Erythroblast (primary cell): ENCODE measurements around the gene FLT3.
A peak's percentile ranks its signal among the peaks of the same experiment; 100 is the strongest.
"Not testable (repeated sequence)": the region's sequence is repeated elsewhere in the genome, so short reads cannot be mapped to it uniquely, and the experiment has no call there.

ENCODE experiments used
- DNase-seq, 2 experiments: peaks; one replicate each; lab custom pipeline; 2025; lab: John Stamatoyannopoulos, UW
- GATA1 ChIP-seq: IDR thresholded peaks from 2 replicates; pipeline ENCODE4 v1.6.1; 2011; ENCODE audit warnings: low read depth, mild to moderate bottlenecking, control low read depth, low read length, moderate library complexity
- POLR2A ChIP-seq: IDR thresholded peaks from 2 replicates; pipeline ENCODE4 v1.6.1; 2011; ENCODE audit warnings: mild to moderate bottlenecking, low read length

The FLT3 gene

DNA sequence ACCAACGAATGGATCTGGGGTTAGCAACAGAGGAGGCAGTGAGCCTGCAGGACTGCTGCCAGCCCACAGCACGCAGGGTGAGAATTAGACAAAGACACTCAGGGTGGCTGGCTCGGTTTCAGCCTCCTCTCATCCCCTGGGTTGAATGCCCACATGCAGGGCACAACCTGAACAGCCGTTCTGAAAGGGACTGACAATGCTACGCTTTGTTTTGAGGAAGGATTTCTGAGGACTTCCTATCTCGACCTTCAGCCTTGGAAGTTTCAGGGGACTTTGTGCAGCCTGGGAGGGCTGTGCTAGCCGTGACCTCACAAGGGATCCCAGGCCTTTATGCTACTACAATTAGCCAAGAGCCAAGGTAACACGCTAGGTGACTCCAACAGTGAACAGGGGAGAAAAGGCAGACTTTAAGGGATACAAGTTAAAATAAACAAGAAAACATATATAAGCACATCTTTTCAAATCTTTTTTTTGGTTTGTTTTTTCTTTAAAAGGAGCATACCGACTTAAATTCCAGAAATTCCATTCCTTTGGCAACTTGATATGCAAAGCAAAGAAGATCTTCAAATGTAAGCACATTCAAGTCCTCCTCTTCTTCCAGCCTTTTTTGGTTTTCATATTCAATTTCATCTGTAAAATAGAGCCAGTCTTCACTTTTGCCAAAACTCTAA, 77.4 kb downstream of the FLT3 start:
- no peak for DNase-seq
- TF ChIP-seq POLR2A (no peak), GATA1 (no peak)

DNA sequence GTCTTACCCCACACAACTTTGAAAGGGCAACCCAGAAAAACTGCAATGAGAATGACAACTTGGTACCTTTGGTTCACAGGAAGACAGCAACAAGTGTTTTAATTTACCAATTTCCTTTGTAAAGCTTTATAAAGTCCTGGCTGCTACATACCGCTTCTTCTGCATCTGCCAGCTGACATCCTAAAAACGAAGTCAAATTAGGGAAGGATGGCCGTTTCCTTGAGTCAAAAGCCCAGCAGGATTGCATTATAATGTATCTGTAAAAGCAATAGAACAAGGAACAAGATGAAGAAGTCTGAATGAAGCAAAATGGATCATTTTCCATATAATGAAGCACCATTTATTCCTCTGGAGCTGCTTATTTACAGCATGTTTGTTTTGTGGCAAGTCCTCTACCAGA, 86.1 kb downstream of the FLT3 start:
- TF ChIP-seq GATA1 (no peak), POLR2A (no peak)
- no peak for DNase-seq

DNA sequence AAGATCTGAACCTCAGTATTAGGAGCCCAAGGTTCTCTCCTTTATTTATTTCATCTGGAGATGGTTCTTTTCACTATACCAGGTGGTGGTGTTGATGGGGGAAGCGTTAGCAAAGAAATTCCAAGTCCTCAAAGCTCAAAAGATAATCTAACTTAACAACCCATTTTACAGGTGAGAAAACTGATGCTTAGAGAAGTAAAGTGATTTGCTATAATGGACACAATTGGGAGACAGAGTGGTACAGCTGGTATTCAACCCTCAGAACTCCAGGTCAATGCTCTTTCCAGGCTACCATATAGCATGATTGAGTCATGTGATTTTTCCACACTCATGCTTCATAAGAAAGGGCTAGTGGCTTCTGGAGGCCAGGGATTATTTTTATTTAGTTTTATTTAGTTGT, 86.9 kb downstream of the FLT3 start:
- TF ChIP-seq GATA1 = no peak
- TF ChIP-seq POLR2A = no peak
- no peak for DNase-seq

DNA sequence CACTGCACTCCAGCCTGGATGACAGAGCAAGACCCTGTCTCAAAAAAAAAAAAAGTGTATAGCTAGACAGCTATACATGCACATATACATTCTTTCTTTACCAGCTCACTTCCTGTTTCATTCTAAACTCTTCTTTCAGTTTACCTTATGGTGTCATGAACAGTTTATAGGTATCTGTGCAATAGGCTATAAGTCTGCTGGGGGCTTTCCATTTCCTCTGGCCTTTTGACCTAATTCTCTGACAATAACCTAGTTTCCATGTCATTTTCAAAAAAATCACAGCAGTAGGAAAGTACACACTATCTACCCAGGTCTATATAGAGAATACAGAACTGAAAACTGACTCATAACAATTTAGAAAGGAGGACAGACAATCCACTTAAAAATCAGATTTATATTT, 87.5 kb downstream of the FLT3 start:
- DNase-seq = no peak
- no peak for TF ChIP-seq GATA1
- no peak for TF ChIP-seq POLR2A

DNA sequence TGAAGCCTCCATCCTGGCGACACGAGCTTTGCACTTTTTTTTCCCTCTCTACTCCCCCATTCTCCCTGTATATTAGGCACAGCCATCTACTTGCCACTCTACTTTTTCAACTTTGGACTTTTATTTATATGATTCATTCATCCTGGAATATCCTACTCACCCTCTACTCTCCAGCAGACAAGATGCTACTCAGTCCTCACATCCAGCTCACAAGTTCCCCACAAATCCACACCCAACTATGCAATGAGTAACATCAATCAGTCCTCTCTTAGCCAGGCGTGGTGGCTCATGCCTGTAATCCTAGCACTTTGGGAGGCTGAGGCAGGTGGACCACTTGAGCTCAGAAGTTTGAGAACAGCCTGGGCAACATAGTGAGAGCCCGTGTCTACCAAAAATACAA, 88.0 kb downstream of the FLT3 start:
- TF ChIP-seq GATA1 = no peak
- no peak for TF ChIP-seq POLR2A
- DNase-seq = no peak

DNA sequence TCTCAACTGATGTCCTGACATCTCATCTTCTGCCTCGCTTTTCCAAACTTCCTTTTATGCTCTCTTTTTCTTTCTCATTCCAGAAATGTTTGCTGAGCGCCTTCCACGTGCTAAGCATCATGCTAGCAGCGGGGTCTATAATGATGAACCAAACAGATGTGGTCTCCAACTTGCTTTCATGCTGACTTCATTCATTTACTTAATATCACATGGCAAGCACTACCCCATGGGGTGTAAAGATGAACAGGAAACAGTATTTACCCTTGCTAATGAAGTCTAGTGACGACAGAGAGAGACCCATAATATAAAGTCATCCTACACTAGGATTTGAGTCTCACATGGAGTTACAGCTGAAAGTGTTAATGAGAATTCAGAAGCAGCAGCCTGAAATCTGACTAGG, 90.3 kb downstream of the FLT3 start:
- TF ChIP-seq POLR2A = no peak
- TF ChIP-seq GATA1 = no peak
- DNase-seq = no peak

DNA sequence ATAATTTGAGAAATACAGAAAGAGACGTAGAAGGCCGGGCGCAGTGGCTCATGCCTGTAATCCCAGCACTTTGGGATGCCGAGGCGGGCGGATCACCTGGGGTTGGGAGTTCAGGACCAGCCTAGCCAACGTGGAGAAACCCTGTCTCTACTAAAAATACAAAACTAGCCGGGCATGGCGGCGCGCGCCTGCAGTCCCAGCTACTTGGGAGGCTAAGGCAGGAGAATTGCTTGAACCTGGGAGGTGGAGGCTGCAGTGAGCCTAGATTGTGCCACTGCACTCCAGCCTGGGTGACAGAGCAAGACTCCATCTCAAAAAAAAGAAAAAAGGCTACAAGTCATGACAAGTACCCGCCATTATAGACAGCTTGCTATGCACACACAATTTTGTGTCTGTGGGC, 95.4 kb downstream of the FLT3 start:
- DNase-seq = not testable (repeated sequence)

DNA sequence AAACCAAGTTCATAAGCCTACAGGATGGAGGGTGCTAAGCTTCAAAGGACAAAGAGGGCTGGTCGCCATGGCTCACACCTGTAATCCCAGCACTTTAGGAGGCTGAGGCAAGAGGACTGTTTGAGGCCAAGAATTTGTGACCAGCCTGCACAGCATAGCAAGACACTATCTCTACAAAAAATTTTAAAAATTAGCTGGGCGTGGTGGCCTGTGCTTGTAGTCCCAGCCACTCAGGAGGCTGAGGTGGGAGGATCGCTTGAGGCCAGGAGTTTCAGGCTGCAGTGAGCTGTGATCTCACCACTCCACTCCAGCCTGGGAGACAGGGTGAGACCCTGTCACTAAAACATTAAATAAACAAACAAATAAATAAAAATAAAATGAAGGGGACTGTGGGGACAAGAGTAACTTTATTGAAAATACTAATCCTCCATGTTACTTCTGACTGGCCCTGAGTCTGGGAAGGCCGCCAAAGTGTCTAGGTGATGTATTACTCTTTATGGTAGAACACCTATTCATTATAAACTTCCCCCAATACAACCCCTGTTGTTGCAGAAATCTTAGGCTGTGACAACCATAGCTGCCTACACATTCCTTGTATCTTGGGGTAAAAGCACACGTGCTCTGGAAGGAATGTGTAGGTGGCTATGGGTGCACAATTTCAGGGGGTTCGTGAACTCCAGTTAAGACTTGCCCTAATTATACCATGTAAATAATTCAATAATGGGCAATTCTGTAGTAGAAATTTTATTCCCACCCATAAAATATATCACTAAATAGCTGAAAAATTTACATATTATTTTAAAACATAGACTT, 97.3 kb downstream of the FLT3 start:
- no peak for TF ChIP-seq GATA1
- TF ChIP-seq POLR2A = no peak
- no peak for DNase-seq

DNA sequence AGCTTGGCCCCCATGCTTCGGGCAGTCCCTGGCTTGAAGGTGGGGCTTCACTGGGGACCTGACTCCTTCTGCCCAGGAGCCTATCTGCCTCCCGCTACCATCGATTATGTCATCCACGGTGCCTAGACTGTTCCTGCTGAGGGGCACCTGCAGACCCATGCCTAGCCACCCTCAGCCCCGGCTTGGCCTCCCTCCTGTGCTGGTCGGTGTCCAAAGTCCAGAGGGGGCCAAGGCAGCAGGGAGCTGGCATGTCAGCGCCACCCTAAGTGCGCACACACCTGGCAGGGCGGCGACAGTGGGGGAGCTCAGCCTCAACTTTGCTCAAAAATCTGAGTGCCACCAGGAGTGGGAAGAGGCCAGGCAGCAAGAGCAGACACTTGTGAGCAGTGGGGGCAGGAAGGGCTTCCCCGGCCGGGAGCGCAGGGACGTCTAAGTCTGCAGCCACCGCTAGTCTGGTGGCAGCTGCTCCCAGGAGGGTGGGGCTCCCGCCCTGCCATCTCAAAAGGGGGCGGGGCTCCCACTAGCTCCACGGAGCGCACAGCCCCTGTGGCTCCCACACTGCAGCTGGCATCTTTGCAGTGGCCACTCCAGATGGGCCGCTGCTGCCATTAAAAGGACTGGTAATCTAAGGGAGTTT, 98.4 kb downstream of the FLT3 start:
- TF ChIP-seq GATA1 (no peak), POLR2A (no peak)
- no peak for DNase-seq

DNA sequence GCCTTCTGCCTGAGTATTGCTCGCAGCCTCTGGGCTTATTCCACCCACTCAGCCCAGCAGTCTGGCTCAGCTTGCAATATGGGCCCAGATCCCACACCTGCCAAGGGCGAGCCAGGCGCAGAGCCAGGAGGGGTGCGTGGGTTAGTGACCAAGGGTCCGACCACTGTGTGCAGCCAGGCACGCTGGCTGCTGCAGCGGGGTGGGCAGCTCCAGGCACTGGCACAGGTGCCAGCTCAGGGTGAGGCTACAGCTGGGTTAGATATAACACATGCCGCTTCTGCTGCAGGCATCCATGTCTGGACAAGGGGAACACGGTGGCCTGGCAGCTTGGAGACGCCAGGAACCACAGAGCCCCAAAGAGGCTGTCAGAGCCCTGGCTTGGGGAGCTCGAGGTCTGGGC, 99.3 kb downstream of the FLT3 start:
- no peak for DNase-seq
- TF ChIP-seq POLR2A = no peak
- TF ChIP-seq GATA1 = no peak

DNA sequence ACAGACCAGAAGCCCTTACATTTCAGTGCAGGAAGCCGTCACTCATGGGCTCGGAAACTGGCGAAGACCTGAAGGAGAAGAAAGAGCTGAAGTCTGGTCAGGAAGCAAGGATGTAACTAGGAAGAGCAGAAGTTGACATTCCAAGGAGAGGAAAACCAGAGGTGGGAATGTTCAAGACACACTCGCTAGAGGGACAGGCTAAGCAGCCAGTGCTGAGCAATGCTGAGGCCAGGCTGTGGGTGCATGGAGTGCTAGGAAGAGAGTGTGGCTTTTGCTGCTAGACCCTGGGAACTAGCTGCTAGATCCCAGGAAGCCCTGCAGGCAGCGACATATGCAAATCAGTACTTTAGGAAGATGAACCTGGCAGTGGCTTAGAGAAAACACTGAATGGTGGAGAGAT, 99.8 kb downstream of the FLT3 start:
- TF ChIP-seq GATA1 = no peak
- TF ChIP-seq POLR2A = no peak
- no peak for DNase-seq

DNA sequence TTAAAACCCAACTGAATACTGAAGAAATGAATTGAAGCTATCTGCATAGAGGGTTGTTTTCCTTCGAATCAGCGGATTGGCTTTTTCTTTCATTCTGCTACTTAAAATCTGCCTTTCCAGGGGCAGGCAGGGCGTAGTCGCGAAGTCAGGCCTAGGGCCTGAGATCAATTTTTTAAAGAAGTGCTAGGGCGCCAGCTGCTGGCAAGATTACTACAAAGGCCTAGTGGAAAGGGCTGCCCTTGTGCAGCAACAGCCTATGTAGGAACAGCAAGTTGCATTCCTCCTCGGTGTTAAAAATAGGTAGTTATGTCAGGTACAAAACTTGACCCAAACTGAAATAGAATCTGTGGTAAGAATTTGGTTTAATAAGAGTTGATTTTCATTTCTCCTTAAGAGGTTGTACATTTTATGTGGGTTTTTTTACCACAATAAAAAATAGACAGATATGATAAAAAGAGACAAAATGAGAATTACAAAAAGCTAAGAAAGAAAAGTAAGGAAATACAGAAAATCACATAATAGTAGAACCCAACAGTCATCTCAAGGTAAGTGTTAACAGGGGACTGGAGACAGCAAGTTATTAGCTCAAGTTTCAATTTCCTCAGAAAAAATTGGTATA, 102.4 kb downstream of the FLT3 start:
- TF ChIP-seq GATA1 = no peak
- no peak for TF ChIP-seq POLR2A
- DNase-seq = peak; percentile 58 to 66

DNA sequence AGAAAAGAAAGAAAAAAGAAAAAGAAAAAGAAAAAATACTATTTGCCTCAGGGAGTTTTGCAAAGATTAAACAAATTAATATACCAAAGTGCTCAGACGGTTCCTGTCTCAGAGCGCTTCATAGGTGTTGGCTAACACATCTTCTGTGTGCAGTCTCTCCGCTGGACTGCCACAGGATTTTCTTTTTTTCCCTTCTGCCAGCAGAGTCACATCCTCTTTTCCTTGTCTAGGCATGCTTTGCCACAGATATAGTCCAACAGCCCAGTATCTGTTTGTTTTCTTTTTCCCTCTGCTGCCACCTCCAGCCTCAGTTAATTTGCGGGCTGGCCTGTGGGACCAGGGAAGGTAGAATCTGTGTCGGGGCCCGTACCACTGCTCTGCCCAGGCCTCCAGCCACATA, 108.5 kb downstream of the FLT3 start:
- no peak for DNase-seq
- TF ChIP-seq POLR2A (no peak), GATA1 (no peak)

DNA sequence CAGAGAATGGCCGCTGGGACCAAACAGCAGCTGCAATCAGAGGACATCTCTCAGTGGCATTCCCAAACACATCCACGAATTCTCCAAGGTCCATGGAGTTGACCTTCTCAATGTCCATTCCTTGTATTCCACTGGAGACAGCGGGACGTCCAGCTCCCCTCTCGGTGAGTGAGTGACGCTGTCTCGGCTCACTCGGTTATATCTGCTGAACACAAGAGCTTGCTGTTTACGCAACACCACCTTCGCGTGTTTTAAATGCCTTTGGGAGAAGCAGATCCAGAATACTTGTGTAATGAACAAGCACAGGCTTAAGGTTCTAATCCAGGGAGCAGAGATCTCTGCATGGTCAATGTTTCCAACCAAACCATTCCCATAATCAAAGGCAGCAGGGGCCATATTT, 111.9 kb downstream of the FLT3 start, which contains the start of gene URAD:
URAD (minus strand) TSS at position 174 of the 400 bp plus-strand sequence; CDS start at position 118, 56 bp downstream.
- TF ChIP-seq GATA1 (no peak), POLR2A (no peak)
- DNase-seq = no peak
